K562 (cell line): ENCODE results near the gene UNC45A. TPM values are rescaled to one million over a fixed set of nuclear protein-coding genes. Genes with fewer than 3 reads are reported as not detected.

Source experiments
- CHD7 ChIP-seq: fragments of 200-600 bp; sonication (generic); IDR thresholded peaks from one replicate; pipeline ENCODE4 v1.6.1; 2012; ENCODE audit warnings: mild to moderate bottlenecking, low read depth, low read length, inconsistent platforms
- CXXC5 ChIP-seq: fragments of 250-450 bp; sonication (Bioruptor Pico); IDR thresholded peaks from 2 replicates; pipeline ENCODE4 v1.8.0; 2022; ENCODE audit warnings: inconsistent platforms, mild to moderate bottlenecking, moderate library complexity
- FOXJ2 ChIP-seq: fragments of 200-800 bp; sonication (Bioruptor generic); IDR thresholded peaks from 2 replicates; pipeline ENCODE4 v1.6.1; 2016; ENCODE audit warnings: missing genetic modification characterization, missing compliant biosample characterization
- JUN ChIP-seq, 2 experiments: sonication (generic) in 1 of 2; formaldehyde crosslinking in 1 of 2; IDR thresholded peaks; 2 replicates each; pipeline versions ENCODE4 v1.6.1 to v1.8.0; 2012 to 2022; ENCODE audit warnings: borderline replicate concordance in 2 of 2, mild to moderate bottlenecking in 2 of 2, improper control_type of control experiment in 1 of 2, low read depth in 1 of 2, low read length in 1 of 2, missing genetic modification reagents in 1 of 2
- KLF13 ChIP-seq: fragments of 450-650 bp; IDR thresholded peaks from 2 replicates; pipeline ENCODE4 v1.6.1; 2016; ENCODE audit warnings: missing genetic modification characterization, low read depth, mild to moderate bottlenecking, missing compliant biosample characterization, moderate library complexity, borderline replicate concordance
- MED1 ChIP-seq: sonication (generic); formaldehyde crosslinking; IDR thresholded peaks from 2 replicates; pipeline ENCODE4 v1.8.1; 2023; ENCODE audit warnings: missing genetic modification reagents, borderline replicate concordance
- NFATC3 ChIP-seq: fragments of 450-650 bp; IDR thresholded peaks from 2 replicates; pipeline ENCODE4 v1.6.1; 2017; ENCODE audit warnings: mild to moderate bottlenecking
- NR0B1 ChIP-seq: fragments of 450-650 bp; IDR thresholded peaks from one replicate; pipeline ENCODE4 v1.6.1; 2018; ENCODE audit warnings: mild to moderate bottlenecking, moderate library complexity; ENCODE audit not compliant: partially characterized antibody
- SAFB ChIP-seq: fragments of 200-400 bp; formaldehyde crosslinking; IDR thresholded peaks from 2 replicates; pipeline ENCODE4 v1.6.1; 2017; ENCODE audit warnings: low read depth, low read length, borderline replicate concordance
- SIRT6 ChIP-seq: IDR thresholded peaks from one replicate; pipeline ENCODE4 v1.6.1; 2012; ENCODE audit warnings: low read depth, mild to moderate bottlenecking, control low read depth, inconsistent platforms, low read length, moderate library complexity
- ZNF253 ChIP-seq: fragments of 250-450 bp; sonication (Bioruptor Pico); conservative IDR thresholded peaks from 2 replicates; pipeline ENCODE4 v1.6.1; 2021; ENCODE audit warnings: mild to moderate bottlenecking
- ZNF778 ChIP-seq: fragments of 450-650 bp; formaldehyde crosslinking; IDR thresholded peaks from 2 replicates; pipeline ENCODE4 v1.4.0; 2020; ENCODE audit warnings: mild to moderate bottlenecking, moderate library complexity
- polyA plus RNA-seq, 8 experiments: library from polyadenylated mRNA; depleted of rRNA in 4 of 8; stranded (reverse) in 5 of 8; unstranded in 3 of 8; fragments of >200 nt; fragmentation: Nextera tagmentation in 2 of 8; fragmentation: Illumina TruSeq in 1 of 8; extraction: Ambion mirVana in 2 of 8; extraction: Trizol in 1 of 8; gene quantifications; 2 replicates each; pipeline versions ENCODE4 v1.2.1 to v1.2.3, GENCODE V29; 2011 to 2014; ENCODE audit warnings: inconsistent platforms in 1 of 8, missing spikeins in 1 of 8
- total RNA-seq, 7 experiments: library from RNA; depleted of rRNA in 6 of 7; stranded (reverse); fragments of >200 nt in 6 of 7; fragmentation: Illumina TruSeq in 2 of 7; extraction: Trizol in 2 of 7; gene quantifications; 2 replicates each; pipeline versions ENCODE4 v1.2.1 to v1.2.3, GENCODE V29; 2011 to 2021; ENCODE audit warnings: low replicate concordance in 1 of 7
- TF ChIP-seq, protein P1 (sequence below): fragments of 450-650 bp; IDR thresholded peaks from 2 replicates; pipeline ENCODE4 v1.6.1; 2016; ENCODE audit warnings: missing biosample characterization, missing genetic modification characterization

UNC45A gene
- total and polyA plus RNA-seq, 9 of the 15 experiments (the other 6 are each of a cell fraction or from before 2014, with no cell fraction given) = 22.4 to 79.3 (median 43.7) TPM

GRCh38 chr15:90901175-90902039 is 33.7 kb upstream of the UNC45A start (continued):
- TF ChIP-seq CXXC5 (CRISPR knock-in tag) = peak; percentile 93
- no peak for TF ChIP-seq SIRT6
- TF ChIP-seq SAFB = no peak
- no peak for TF ChIP-seq CHD7
- peak; percentile 88 for TF ChIP-seq FOXJ2 (tag)
- TF ChIP-seq NR0B1 = no peak
- TF ChIP-seq MED1 (CRISPR knock-in tag) = no peak
- TF ChIP-seq, protein P1, sequence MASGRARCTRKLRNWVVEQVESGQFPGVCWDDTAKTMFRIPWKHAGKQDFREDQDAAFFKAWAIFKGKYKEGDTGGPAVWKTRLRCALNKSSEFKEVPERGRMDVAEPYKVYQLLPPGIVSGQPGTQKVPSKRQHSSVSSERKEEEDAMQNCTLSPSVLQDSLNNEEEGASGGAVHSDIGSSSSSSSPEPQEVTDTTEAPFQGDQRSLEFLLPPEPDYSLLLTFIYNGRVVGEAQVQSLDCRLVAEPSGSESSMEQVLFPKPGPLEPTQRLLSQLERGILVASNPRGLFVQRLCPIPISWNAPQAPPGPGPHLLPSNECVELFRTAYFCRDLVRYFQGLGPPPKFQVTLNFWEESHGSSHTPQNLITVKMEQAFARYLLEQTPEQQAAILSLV (tag) = no peak
- TF ChIP-seq JUN (IDR thresholded peaks at IDR 0.05; ENCODE audit: borderline replicate concordance, low read depth, low read length) = peak; percentile 36; the same call in 1 of the 2 replicates
- TF ChIP-seq JUN (CRISPR knock-in tag; IDR thresholded peaks at IDR 0.05; ENCODE audit: borderline replicate concordance) = no peak
- peak; percentile 81; the same call in 1 of the 2 replicates for TF ChIP-seq NFATC3
- TF ChIP-seq KLF13 = no peak
- TF ChIP-seq ZNF253 (CRISPR knock-in tag) = no peak
- no peak for TF ChIP-seq ZNF778 (CRISPR knock-in tag)
